Gastroesophageal sphincter (tissue), 4 donors: ENCODE data around the gene ERBB2. TPM values are rescaled to one million over a fixed set of nuclear protein-coding genes. Genes with fewer than 3 reads are reported as not detected.

Experiments
- ATAC-seq: fragments of 150-250 bp; one replicate; pipeline ENCODE4 v1.9.1; 2016; ENCODE audit warnings: mild to moderate bottlenecking, moderate library complexity
- H3K27ac ChIP-seq, 4 donors: fragments of 200-600 bp; sonication (generic) in 3 of 4; 1 replicate in 3 of 4; 2 replicates in 1 of 4; pipeline ENCODE4 v1.5.1; 2016 to 2019
- H3K27me3 ChIP-seq: fragments of 200-600 bp; sonication (generic); one replicate; pipeline ENCODE4 v1.5.1; 2019
- H3K36me3 ChIP-seq, 2 donors: fragments of 200-600 bp; sonication (generic); one replicate each; pipeline ENCODE4 v1.5.1; 2019; ENCODE audit warnings: control low read depth in 1 of 2
- H3K4me1 ChIP-seq, 3 donors: fragments of 200-600 bp; sonication (generic); 1 replicate in 2 of 3; 2 replicates in 1 of 3; pipeline ENCODE4 v1.5.1; 2016 to 2019; ENCODE audit warnings: control low read depth in 2 of 3
- H3K4me3 ChIP-seq, 2 donors: fragments of 200-600 bp; sonication (generic); one replicate each; pipeline ENCODE4 v1.5.1; 2019; ENCODE audit warnings: mild to moderate bottlenecking in 1 of 2, moderate library complexity in 1 of 2
- H3K9me3 ChIP-seq, 3 donors: fragments of 200-600 bp; sonication (generic); one replicate each; pipeline ENCODE4 v1.5.1; 2017 to 2019; ENCODE audit warnings: control low read depth in 2 of 3
- CTCF ChIP-seq, 4 experiments: fragments of 200-600 bp in 2 of 4; fragments of 450-650 bp in 2 of 4; sonication (generic) in 1 of 4; IDR thresholded peaks; one replicate each; pipeline ENCODE4 v1.5.1; 2017 to 2019; ENCODE audit warnings: antibody characterized with exemption in 4 of 4, mild to moderate bottlenecking in 2 of 4, moderate library complexity in 2 of 4
- EP300 ChIP-seq: sonication (generic); formaldehyde crosslinking; IDR thresholded peaks from one replicate; pipeline ENCODE4 v1.6.1; 2017; ENCODE audit warnings: antibody characterized with exemption, mild to moderate bottlenecking
- POLR2A ChIP-seq, 2 donors: fragments of 450-650 bp; IDR thresholded peaks; one replicate each; pipeline ENCODE4 v1.6.1; 2017; ENCODE audit warnings: antibody characterized with exemption in 2 of 2, mild to moderate bottlenecking in 2 of 2, moderate library complexity in 1 of 2
- POLR2AphosphoS5 ChIP-seq: sonication (generic); formaldehyde crosslinking; IDR thresholded peaks from one replicate; pipeline ENCODE4 v1.6.1; 2017; ENCODE audit warnings: antibody characterized with exemption
- WGBS, 2 donors: methylation state at CpG; one replicate each; pipeline ENCODE4 v1.1.5; 2018; ENCODE audit warnings: low coverage in 1 of 2; 5-methylcytosine and 5-hydroxymethylcytosine counted together
- total RNA-seq, 4 donors: library from RNA; depleted of rRNA; stranded (reverse); fragments of >200 nt; gene quantifications; one replicate each; pipeline ENCODE4 v1.1.0, GENCODE V29; 2016

Gene ERBB2
- total RNA-seq, 4 donors from 2014 or later, result 43.3 to 60.8 (median 48.2) TPM

- H3K36me3 ChIP-seq, result peaks cover 0 to 50% of the 10 kb centered on the region in 2 donors
- TF ChIP-seq CTCF (IDR thresholded peaks at IDR 0.05) (peak in 3 of 4 experiments; percentile 43 to 75 (median 51)), POLR2A (IDR thresholded peaks at IDR 0.05) (no peak)
- H3K4me3 ChIP-seq, result peak overlapping the region in 1 of 2 donors; percentile 36
- no peak for ATAC-seq
- no peaks in the 10 kb centered on the region for H3K27me3 ChIP-seq
- 32 to 42% methylated on average over 4 to 7 of the region's 14 CpGs for WGBS, 2 donors
- H3K4me1 ChIP-seq, result peaks cover 0 to 35% (median 0%) of the 10 kb centered on the region in 3 donors
- H3K27ac ChIP-seq, result peak overlapping the region in 3 of 4 donors; percentile 54 to 71 (median 63)
- H3K9me3 ChIP-seq, result no peaks in the 10 kb centered on the region
Observed at GRCh38 chr17:39653662-39654331, 46.1 kb upstream of the ERBB2 start.

- Histone ChIP-seq H3K4me3 (no peak overlapping the region), H3K36me3 (peaks cover 0 to 63% of the 10 kb centered on the region in 2 donors), H3K27me3 (no peaks in the 10 kb centered on the region), H3K9me3 (no peaks in the 10 kb centered on the region), H3K27ac (no peak overlapping the region), H3K4me1 (peaks cover 0 to 47% (median 3%) of the 10 kb centered on the region in 3 donors)
- no peak for ATAC-seq
- WGBS, 2 donors, result 92 to 93% methylated on average over 1 to 2 of the region's 2 CpGs
- TF ChIP-seq EP300 (no peak), POLR2AphosphoS5 (no peak), CTCF (IDR thresholded peaks at IDR 0.05) (no peak)
Observed at GRCh38 chr17:39655105-39655504, 44.8 kb upstream of the ERBB2 start.

- ATAC-seq, result no peak
- peaks cover 0 to 94% of the 10 kb centered on the region in 2 donors for H3K36me3 ChIP-seq
Observed at GRCh38 chr17:39658346-39658745, 41.5 kb upstream of the ERBB2 start.

GRCh38 chr17:39658760-39659159 lies 41.1 kb upstream of the ERBB2 start:
- WGBS, 2 donors, result 100% methylated on average over 1 of the region's 3 CpGs; no CpG with 5 or more reads in 1 of the 2 donors
- Histone ChIP-seq H3K36me3 (peaks cover 0 to 94% of the 10 kb centered on the region in 2 donors), H3K9me3 (no peaks in the 10 kb centered on the region), H3K4me3 (no peak overlapping the region), H3K27me3 (no peaks in the 10 kb centered on the region), H3K4me1 (peaks cover 0 to 58% (median 11%) of the 10 kb centered on the region in 3 donors), H3K27ac (peak overlapping the region in 3 of 4 donors; percentile 67 to 74 (median 72))
- no peak for TF ChIP-seq EP300
- TF ChIP-seq POLR2A (IDR thresholded peaks at IDR 0.05), result no peak
- no peak for TF ChIP-seq POLR2AphosphoS5
- no peak for TF ChIP-seq CTCF (IDR thresholded peaks at IDR 0.05)
- ATAC-seq, result no peak

More at GRCh38 chr17:39658346-39658745, 41.5 kb upstream of the ERBB2 start:
- TF ChIP-seq CTCF (IDR thresholded peaks at IDR 0.05) (no peak), POLR2A (IDR thresholded peaks at IDR 0.05) (no peak), EP300 (no peak), POLR2AphosphoS5 (no peak)
- Histone ChIP-seq H3K9me3 (no peaks in the 10 kb centered on the region), H3K27ac (peak overlapping the region in 3 of 4 donors; percentile 67 to 74 (median 72)), H3K27me3 (no peaks in the 10 kb centered on the region), H3K4me3 (no peak overlapping the region), H3K4me1 (peaks cover 0 to 58% (median 10%) of the 10 kb centered on the region in 3 donors)
- no CpG with 5 or more reads among the region's 11 CpGs for WGBS, 2 donors
